ENCODE results near the gene UGT2B7. TPM values are rescaled to one million over a fixed set of nuclear protein-coding genes. Genes with fewer than 3 reads are reported as not detected.

Gene UGT2B7
- total RNA-seq, 1 donor from 2014 or later, result 0.07 TPM

GRCh38 chr4:69156913-69157312 lies 60.6 kb downstream of the UGT2B7 start:
- DNase-seq (ENCODE audit: low read depth, low spot score), result no peak

Other genes with a start within 250 kb of the UGT2B7 start
- not detected in 2 replicates for gene UGT2A3, start 144.7 kb upstream of the UGT2B7 start, total RNA-seq
- not detected in 2 replicates for gene UGT2B11, start 118.3 kb downstream of the UGT2B7 start, total RNA-seq
- gene UGT2B28, start 184.0 kb downstream of the UGT2B7 start, total RNA-seq, result not detected in 2 replicates

Data from pulmonary artery endothelial cell (primary cell).